ENCODE data around the gene ZNF574.

ZNF574 gene

GRCh38 chr19:42052241-42052863 is 23.6 kb upstream of the ZNF574 start:
- Histone ChIP-seq H3K27ac (no peak overlapping the region), H3K36me3 (ENCODE audit: control insufficient read depth, insufficient read depth, low read length) (no peaks in the 10 kb centered on the region), H3K4me1 (peaks cover 7% of the 10 kb centered on the region), H3K9ac (no peak overlapping the region), H3K79me2 (no peaks in the 10 kb centered on the region), H3K4me2 (ENCODE audit: low read length) (no peak overlapping the region), H3K9me3 (ENCODE audit: control insufficient read depth, low read length) (no peaks in the 10 kb centered on the region), H3K4me3 (ENCODE audit: low read depth, low read length) (no peak overlapping the region), H2AFZ (no peak overlapping the region), H3K27me3 (ENCODE audit: control insufficient read depth, insufficient read depth, low read length) (no peaks in the 10 kb centered on the region)
- no peak for TF ChIP-seq CTCF (IDR thresholded peaks at IDR 0.05)

GRCh38 chr19:42053037-42053935 is 22.7 kb upstream of the ZNF574 start:
- Histone ChIP-seq H3K4me1 (peaks cover 7% of the 10 kb centered on the region), H3K4me2 (ENCODE audit: low read length) (no peak overlapping the region), H3K36me3 (ENCODE audit: control insufficient read depth, insufficient read depth, low read length) (no peaks in the 10 kb centered on the region), H2AFZ (no peak overlapping the region), H3K9ac (no peak overlapping the region), H3K9me3 (ENCODE audit: control insufficient read depth, low read length) (no peaks in the 10 kb centered on the region), H3K79me2 (no peaks in the 10 kb centered on the region), H3K27me3 (ENCODE audit: control insufficient read depth, insufficient read depth, low read length) (no peaks in the 10 kb centered on the region), H3K4me3 (ENCODE audit: low read depth, low read length) (no peak overlapping the region), H3K27ac (no peak overlapping the region)
- TF ChIP-seq CTCF (IDR thresholded peaks at IDR 0.05): no peak

GRCh38 chr19:42054205-42054604 is 21.8 kb upstream of the ZNF574 start:
- Histone ChIP-seq H3K4me2 (ENCODE audit: low read length) (no peak overlapping the region), H3K9me3 (ENCODE audit: control insufficient read depth, low read length) (no peaks in the 10 kb centered on the region), H3K4me1 (peaks cover 7% of the 10 kb centered on the region), H3K27me3 (ENCODE audit: control insufficient read depth, insufficient read depth, low read length) (no peaks in the 10 kb centered on the region), H2AFZ (no peak overlapping the region), H3K4me3 (ENCODE audit: low read depth, low read length) (no peak overlapping the region), H3K9ac (no peak overlapping the region), H3K79me2 (no peaks in the 10 kb centered on the region), H3K27ac (no peak overlapping the region), H3K36me3 (ENCODE audit: control insufficient read depth, insufficient read depth, low read length) (no peaks in the 10 kb centered on the region)
- no peak for TF ChIP-seq CTCF (IDR thresholded peaks at IDR 0.05)

GRCh38 chr19:42057846-42058245 is 18.1 kb upstream of the ZNF574 start:
- Histone ChIP-seq H3K9me3 (ENCODE audit: control insufficient read depth, low read length) (no peaks in the 10 kb centered on the region), H3K4me2 (ENCODE audit: low read length) (no peak overlapping the region), H3K27me3 (ENCODE audit: control insufficient read depth, insufficient read depth, low read length) (no peaks in the 10 kb centered on the region), H3K9ac (no peak overlapping the region), H3K4me1 (no peaks in the 10 kb centered on the region), H3K27ac (no peak overlapping the region), H3K36me3 (ENCODE audit: control insufficient read depth, insufficient read depth, low read length) (no peaks in the 10 kb centered on the region), H2AFZ (no peak overlapping the region), H3K4me3 (ENCODE audit: low read depth, low read length) (no peak overlapping the region), H3K79me2 (no peaks in the 10 kb centered on the region)
- no peak for TF ChIP-seq CTCF (IDR thresholded peaks at IDR 0.05)

Measured in parathyroid adenoma (tissue), 2 donors.